Measurements from ENCODE around the gene HNMT. TPM values are rescaled to one million over a fixed set of nuclear protein-coding genes. Genes with fewer than 3 reads are reported as not detected.

The HNMT gene
- total RNA-seq, 2 experiments from 2014 or later: 0.78 TPM; not detected in 1

- no peaks in the 10 kb centered on the region for H3K27me3 ChIP-seq (ENCODE audit: control insufficient read depth in 1 of 2, insufficient read depth in 2 of 2, low read length in 2 of 2)
- no peaks in the 10 kb centered on the region for H3K36me3 ChIP-seq (ENCODE audit: insufficient read depth, low read length)
- intact Hi-C loops (cut with DNase I, micrococcal nuclease): loop anchor here in 1 of 2 experiments (5.0 kb wide), 1 partner anchor 880 kb away; no protein-coding TSS in a partner anchor
- DNase-seq (no peak), ATAC-seq (ENCODE audit: poor library complexity) (no peak)
- TF ChIP-seq CTCF (IDR thresholded peaks at IDR 0.05): no peak
- no peaks in the 10 kb centered on the region for H3K9me3 ChIP-seq (ENCODE audit: control insufficient read depth in 1 of 2, insufficient read depth in 1 of 2, low read length in 2 of 2)
- Mint-ChIP-seq H3K4me3 (no peak overlapping the region), H3K27me3 (no peaks in the 10 kb centered on the region), H3K27ac (no peak overlapping the region), H3K36me3 (ENCODE audit: low read depth) (no peaks in the 10 kb centered on the region), H3K4me1 (ENCODE audit: low read depth) (no peaks in the 10 kb centered on the region), H3K9me3 (no peaks in the 10 kb centered on the region)
- ChIA-PET CTCF (no interaction called here), POLR2A (no interaction called here)
- no peaks in the 10 kb centered on the region for H3K4me1 ChIP-seq (ENCODE audit: insufficient read depth, low read length)
- H3K27ac ChIP-seq (ENCODE audit: low read depth in 1 of 2, low read length in 2 of 2): no peak overlapping the region
- H3K4me3 ChIP-seq (ENCODE audit: low read length): no peak overlapping the region
These were observed 17.1 kb upstream of the HNMT start for GRCh38 chr2:137947032-137947727.

- intact Hi-C loops (cut with DNase I, micrococcal nuclease): loop anchor here in 1 of 2 experiments (5.0 kb wide), 1 partner anchor 879 kb away; no protein-coding TSS in a partner anchor
These were observed 16.4 kb upstream of the HNMT start for GRCh38 chr2:137947728-137948336.

GRCh38 chr2:137948894-137949293 lies 15.4 kb upstream of the HNMT start:
- no peaks in the 10 kb centered on the region for H3K27me3 ChIP-seq (ENCODE audit: control insufficient read depth in 1 of 2, insufficient read depth in 2 of 2, low read length in 2 of 2)
- ChIA-PET POLR2A (no interaction called here), CTCF (no interaction called here)
- H3K36me3 ChIP-seq (ENCODE audit: insufficient read depth, low read length): no peaks in the 10 kb centered on the region
- no peak overlapping the region for H3K4me3 ChIP-seq (ENCODE audit: low read length)
- H3K9me3 Mint-ChIP-seq: no peaks in the 10 kb centered on the region
- no peaks in the 10 kb centered on the region for H3K27me3 Mint-ChIP-seq
- no peaks in the 10 kb centered on the region for H3K4me1 ChIP-seq (ENCODE audit: insufficient read depth, low read length)
- no peak overlapping the region for H3K4me3 Mint-ChIP-seq
- no peak overlapping the region for H3K27ac Mint-ChIP-seq
- H3K9me3 ChIP-seq (ENCODE audit: control insufficient read depth in 1 of 2, insufficient read depth in 1 of 2, low read length in 2 of 2): no peaks in the 10 kb centered on the region
- H3K27ac ChIP-seq (ENCODE audit: low read depth in 1 of 2, low read length in 2 of 2): no peak overlapping the region
- TF ChIP-seq CTCF (IDR thresholded peaks at IDR 0.05): no peak
- intact Hi-C loops (cut with DNase I, micrococcal nuclease): loop anchor here in 1 of 2 experiments (5.0 kb wide), 1 partner anchor 878 kb away; no protein-coding TSS in a partner anchor
- H3K36me3 Mint-ChIP-seq (ENCODE audit: low read depth): no peaks in the 10 kb centered on the region
- DNase-seq (no peak), ATAC-seq (ENCODE audit: poor library complexity) (no peak)
- no peaks in the 10 kb centered on the region for H3K4me1 Mint-ChIP-seq (ENCODE audit: low read depth)

More at GRCh38 chr2:137947728-137948336, 16.4 kb upstream of the HNMT start:
- no peaks in the 10 kb centered on the region for H3K4me1 Mint-ChIP-seq (ENCODE audit: low read depth)
- no peaks in the 10 kb centered on the region for H3K36me3 ChIP-seq (ENCODE audit: insufficient read depth, low read length)
- H3K27ac ChIP-seq (ENCODE audit: low read depth in 1 of 2, low read length in 2 of 2): no peak overlapping the region
- no peaks in the 10 kb centered on the region for H3K9me3 Mint-ChIP-seq
- ChIA-PET CTCF (no interaction called here), POLR2A (no interaction called here)
- H3K27ac Mint-ChIP-seq: no peak overlapping the region
- H3K4me3 ChIP-seq (ENCODE audit: low read length): no peak overlapping the region
- DNase-seq (peak in 10 of 14 experiments; percentile 1 to 48 (median 10)), ATAC-seq (ENCODE audit: poor library complexity) (no peak)
- H3K4me3 Mint-ChIP-seq: no peak overlapping the region
- no peaks in the 10 kb centered on the region for H3K9me3 ChIP-seq (ENCODE audit: control insufficient read depth in 1 of 2, insufficient read depth in 1 of 2, low read length in 2 of 2)
- no peaks in the 10 kb centered on the region for H3K27me3 ChIP-seq (ENCODE audit: control insufficient read depth in 1 of 2, insufficient read depth in 2 of 2, low read length in 2 of 2)
- no peaks in the 10 kb centered on the region for H3K27me3 Mint-ChIP-seq
- no peak for TF ChIP-seq CTCF (IDR thresholded peaks at IDR 0.05)
- H3K36me3 Mint-ChIP-seq (ENCODE audit: low read depth): no peaks in the 10 kb centered on the region
- no peaks in the 10 kb centered on the region for H3K4me1 ChIP-seq (ENCODE audit: insufficient read depth, low read length)
